Common myeloid progenitor, CD34-positive (primary cell): ENCODE measurements around the gene POU5F2.

Source experiments
- CTCF ChIA-PET: fragments of 350-600 bp; sonication (Branson Sonifier 250); formaldehyde crosslinking; loops from one replicate; lab custom pipeline; 2021; ENCODE audit warnings: antibody characterized with exemption; lab: Charles Lee
- POLR2A ChIA-PET: fragments of 350-600 bp; sonication (Branson Sonifier 250); formaldehyde crosslinking; loops from one replicate; lab custom pipeline; 2021; ENCODE audit warnings: antibody characterized with exemption; lab: Charles Lee
- DNase-seq, 3 donors: peaks; one replicate each; pipeline versions ENCODE4 v3.0.0 to v3.0.0-alpha.2; 2013
- H3K27ac ChIP-seq, 2 experiments: 1 replicate in 1 of 2; 2 replicates in 1 of 2; pipeline ENCODE4 v1.7.0; 2013; ENCODE audit warnings: inconsistent platforms in 2 of 2, low read length in 2 of 2, mild to moderate bottlenecking in 2 of 2, low read depth in 1 of 2, moderate library complexity in 1 of 2; ENCODE audit not compliant: severe bottlenecking in 2 of 2, insufficient read depth in 1 of 2, poor library complexity in 1 of 2
- H3K27me3 ChIP-seq, 5 experiments: replicated peaks in 2 of 5; 1 replicate in 3 of 5; 2 replicates in 2 of 5; pipeline versions ENCODE4 v1.6.1 to v1.7.0; 2013; ENCODE audit warnings: low read length in 4 of 5, mild to moderate bottlenecking in 2 of 5, moderate library complexity in 2 of 5, inconsistent platforms in 1 of 5; ENCODE audit not compliant: insufficient read depth in 5 of 5, control insufficient read depth in 4 of 5
- H3K36me3 ChIP-seq, 4 experiments: 1 replicate in 2 of 4; 2 replicates in 2 of 4; pipeline versions ENCODE4 v1.6.1 to v1.7.0; 2013; ENCODE audit warnings: low read length in 3 of 4, control low read depth in 1 of 4, mild to moderate bottlenecking in 1 of 4; ENCODE audit not compliant: control insufficient read depth in 4 of 4, insufficient read depth in 4 of 4
- H3K4me1 ChIP-seq, 4 experiments: 1 replicate in 3 of 4; 2 replicates in 1 of 4; pipeline versions ENCODE4 v1.6.1 to v1.7.1; 2013; ENCODE audit warnings: low read length in 3 of 4, mild to moderate bottlenecking in 3 of 4, control low read depth in 1 of 4, inconsistent platforms in 1 of 4, moderate library complexity in 1 of 4; ENCODE audit not compliant: control insufficient read depth in 4 of 4, insufficient read depth in 4 of 4; ENCODE audit errors: control extremely low read depth in 1 of 4
- H3K4me3 ChIP-seq, 7 experiments: 1 replicate in 4 of 7; 2 replicates in 3 of 7; pipeline versions ENCODE4 v1.5.1 to v1.7.0; 2013; ENCODE audit warnings: mild to moderate bottlenecking in 7 of 7, low read length in 6 of 7, moderate library complexity in 6 of 7, inconsistent platforms in 2 of 7, low read depth in 2 of 7, control low read depth in 1 of 7; ENCODE audit not compliant: insufficient read depth in 4 of 7, control insufficient read depth in 1 of 7; ENCODE audit errors: extremely low read depth in 1 of 7
- H3K9me3 ChIP-seq, 5 experiments: 1 replicate in 4 of 5; 2 replicates in 1 of 5; pipeline versions ENCODE4 v1.6.1 to v1.7.1; 2013; ENCODE audit warnings: low read length in 4 of 5, mild to moderate bottlenecking in 2 of 5, inconsistent platforms in 1 of 5, low read depth in 1 of 5, moderate library complexity in 1 of 5; ENCODE audit not compliant: control insufficient read depth in 4 of 5, insufficient read depth in 2 of 5; ENCODE audit errors: control extremely low read depth in 1 of 5
- WGBS: methylation state at CpG from one replicate; pipeline ENCODE4 v1.1.5; 2013; ENCODE audit not compliant: insufficient coverage; 5-methylcytosine and 5-hydroxymethylcytosine counted together

The POU5F2 gene

GRCh38 chr5:93777620-93778019 lies 36.2 kb upstream of the POU5F2 start:
- POLR2A ChIA-PET: no interaction called here
- Histone ChIP-seq H3K36me3 (peaks cover 3 to 34% (median 17%) of the 10 kb centered on the region in 4 experiments), H3K4me1 (no peaks in the 10 kb centered on the region), H3K27ac (no peak overlapping the region), H3K9me3 (peaks cover 0 to 4% (median 3%) of the 10 kb centered on the region in 5 experiments), H3K4me3 (no peak overlapping the region), H3K27me3 (no peaks in the 10 kb centered on the region)
- CTCF ChIA-PET: no interaction called here
- no peak for DNase-seq
- WGBS: no CpG with 5 or more reads among the region's 3 CpGs

GRCh38 chr5:93756372-93756771 lies 15.0 kb upstream of the POU5F2 start:
- H3K36me3 ChIP-seq: peaks cover 0 to 2% (median 0%) of the 10 kb centered on the region in 4 experiments
- no peak overlapping the region for H3K4me3 ChIP-seq
- WGBS: 94% methylated on average over 3 of the region's 5 CpGs
- no peaks in the 10 kb centered on the region for H3K4me1 ChIP-seq
- ChIA-PET CTCF (interaction anchor here (0.9 kb wide), 1 partner anchor 14 kb away, joined by 3 read pairs; no protein-coding TSS in a partner anchor), POLR2A (no interaction called here)
- peaks cover 0 to 11% (median 3%) of the 10 kb centered on the region in 5 experiments for H3K9me3 ChIP-seq
- DNase-seq: no peak
- no peak overlapping the region for H3K27ac ChIP-seq
- H3K27me3 ChIP-seq: no peaks in the 10 kb centered on the region

GRCh38 chr5:93755716-93756115 lies 14.3 kb upstream of the POU5F2 start:
- no peak for DNase-seq
- H3K4me1 ChIP-seq: no peaks in the 10 kb centered on the region
- WGBS: 100% methylated on average over 8 of the region's 10 CpGs
- no peak overlapping the region for H3K4me3 ChIP-seq
- H3K27me3 ChIP-seq: no peaks in the 10 kb centered on the region
- ChIA-PET CTCF (no interaction called here), POLR2A (no interaction called here)
- H3K9me3 ChIP-seq: peaks cover 0 to 8% (median 3%) of the 10 kb centered on the region in 5 experiments
- no peaks in the 10 kb centered on the region for H3K36me3 ChIP-seq
- H3K27ac ChIP-seq: no peak overlapping the region

GRCh38 chr5:93748875-93749397 lies 7.5 kb upstream of the POU5F2 start:
- no peak overlapping the region for H3K27ac ChIP-seq
- ChIA-PET POLR2A (interaction anchor here (0.6 kb wide), 1 partner anchor 38 kb away, joined by 7 read pairs; no protein-coding TSS in a partner anchor), CTCF (no interaction called here)
- H3K27me3 ChIP-seq: no peaks in the 10 kb centered on the region
- no peaks in the 10 kb centered on the region for H3K4me1 ChIP-seq
- no peaks in the 10 kb centered on the region for H3K9me3 ChIP-seq
- no peaks in the 10 kb centered on the region for H3K36me3 ChIP-seq
- H3K4me3 ChIP-seq: no peak overlapping the region
- no CpG with 5 or more reads among the region's 1 CpG for WGBS
- DNase-seq: peak in 1 of 3 donors; percentile 1

- Histone ChIP-seq H3K4me3 (no peak overlapping the region), H3K9me3 (no peaks in the 10 kb centered on the region), H3K4me1 (no peaks in the 10 kb centered on the region), H3K27me3 (no peaks in the 10 kb centered on the region), H3K36me3 (no peaks in the 10 kb centered on the region), H3K27ac (no peak overlapping the region)
- CTCF ChIA-PET: no interaction called here
- no peak for DNase-seq
- POLR2A ChIA-PET: no interaction called here
Measured at GRCh38 chr5:93746406-93747056, 5.1 kb upstream of the POU5F2 start.

GRCh38 chr5:93736284-93736683 lies 5.1 kb downstream of the POU5F2 start:
- peaks cover 0 to 5% (median 1%) of the 10 kb centered on the region in 4 experiments for H3K36me3 ChIP-seq
- H3K4me3 ChIP-seq: no peak overlapping the region
- peaks cover 0 to 4% (median 0%) of the 10 kb centered on the region in 5 experiments for H3K9me3 ChIP-seq
- ChIA-PET CTCF (interaction anchor here (1.4 kb wide), 1 partner anchor 125 kb away, joined by 3 read pairs; no protein-coding TSS in a partner anchor), POLR2A (no interaction called here)
- H3K27me3 ChIP-seq: no peaks in the 10 kb centered on the region
- no CpG with 5 or more reads among the region's 2 CpGs for WGBS
- no peaks in the 10 kb centered on the region for H3K4me1 ChIP-seq
- no peak for DNase-seq
- H3K27ac ChIP-seq: no peak overlapping the region

- Histone ChIP-seq H3K4me1 (no peaks in the 10 kb centered on the region), H3K27me3 (no peaks in the 10 kb centered on the region), H3K9me3 (peaks cover 0 to 4% (median 0%) of the 10 kb centered on the region in 5 experiments), H3K27ac (no peak overlapping the region), H3K4me3 (no peak overlapping the region), H3K36me3 (peaks cover 0 to 3% (median 1%) of the 10 kb centered on the region in 4 experiments)
- WGBS: 100% methylated on average over 1 of the region's 1 CpG
- ChIA-PET CTCF (no interaction called here), POLR2A (no interaction called here)
- DNase-seq: no peak
Measured at GRCh38 chr5:93735378-93735777, 6.0 kb downstream of the POU5F2 start.
